ENCODE results near the gene CWC15. TPM values are rescaled to one million over a fixed set of nuclear protein-coding genes. Genes with fewer than 3 reads are reported as not detected.
A peak's percentile ranks its signal among the peaks of the same experiment; 100 is the strongest.

CWC15 gene
- polyA plus RNA-seq, 1 donor from 2014 or later: 151 TPM

- H3F3A ChIP-seq (ENCODE audit: insufficient read depth, low read length, poor library complexity, severe bottlenecking): peaks cover 3% of the 10 kb centered on the region
- H3K9me3 ChIP-seq (ENCODE audit: low read length): no peaks in the 10 kb centered on the region
- H4K20me1 ChIP-seq (ENCODE audit: insufficient read depth): no peaks in the 10 kb centered on the region
- no peaks in the 10 kb centered on the region for H3K27me3 ChIP-seq (ENCODE audit: insufficient read depth, low read depth, low read length)
- no peaks in the 10 kb centered on the region for H3K36me3 ChIP-seq (ENCODE audit: insufficient read depth, low read length)
- peak overlapping the region; percentile 80 for H3K4me3 ChIP-seq (ENCODE audit: low read length)
- peak overlapping the region; percentile 79 for H3K27ac ChIP-seq (ENCODE audit: low read length)
- H3K79me2 ChIP-seq (replicated peaks; ENCODE audit: insufficient read depth, low read length): peaks cover 15% of the 10 kb centered on the region
- H2AFZ ChIP-seq (ENCODE audit: low read depth, low read length): peak overlapping the region; percentile 74
- no peaks in the 10 kb centered on the region for H3K9me2 ChIP-seq (ENCODE audit: insufficient read depth, low read length)
- peak overlapping the region; percentile 92 for H3K9ac ChIP-seq (ENCODE audit: low read length)
- peak overlapping the region; percentile 90 for H3K4me2 ChIP-seq (ENCODE audit: low read length)
- no peak for TF ChIP-seq RAD21 (conservative IDR thresholded peaks at IDR 0.05)
- no peak for TF ChIP-seq TAF1 (IDR thresholded peaks at IDR 0.05; ENCODE audit: low read depth)
- no peak for TF ChIP-seq EP300 (conservative IDR thresholded peaks at IDR 0.05; ENCODE audit: poor library complexity, severe bottlenecking)
- no peak for TF ChIP-seq MXI1 (conservative IDR thresholded peaks at IDR 0.05; ENCODE audit: poor library complexity, severe bottlenecking)
- no peak for TF ChIP-seq REST (IDR thresholded peaks at IDR 0.05; ENCODE audit: borderline replicate concordance)
- TF ChIP-seq SMC3 (conservative IDR thresholded peaks at IDR 0.05; ENCODE audit: poor library complexity): no peak
- TF ChIP-seq CTCF (IDR thresholded peaks at IDR 0.05; ENCODE audit: poor library complexity, severe bottlenecking): no peak
- TF ChIP-seq POLR2AphosphoS5 (IDR thresholded peaks at IDR 0.05): no peak
- TF ChIP-seq EZH2 (IDR thresholded peaks at IDR 0.05; ENCODE audit: borderline replicate concordance, insufficient read depth, low read length, poor library complexity, severe bottlenecking): no peak
These were observed 657 bp downstream of the CWC15 start for GRCh38 chr11:94972700-94973098.

GRCh38 chr11:94968334-94968958 lies 4.9 kb downstream of the CWC15 start:
- no peaks in the 10 kb centered on the region for H3K27me3 ChIP-seq (ENCODE audit: insufficient read depth, low read depth, low read length)
- no peaks in the 10 kb centered on the region for H3K9me3 ChIP-seq (ENCODE audit: low read length)
- H2AFZ ChIP-seq (ENCODE audit: low read depth, low read length): no peak overlapping the region
- no peaks in the 10 kb centered on the region for H3F3A ChIP-seq (ENCODE audit: insufficient read depth, low read length, poor library complexity, severe bottlenecking)
- peaks cover 15% of the 10 kb centered on the region for H3K79me2 ChIP-seq (replicated peaks; ENCODE audit: insufficient read depth, low read length)
- peaks cover 6% of the 10 kb centered on the region for H3K36me3 ChIP-seq (ENCODE audit: insufficient read depth, low read length)
- TF ChIP-seq REST (IDR thresholded peaks at IDR 0.05; ENCODE audit: borderline replicate concordance): no peak
- TF ChIP-seq SMC3 (conservative IDR thresholded peaks at IDR 0.05; ENCODE audit: poor library complexity): peak; percentile 60
- TF ChIP-seq MXI1 (conservative IDR thresholded peaks at IDR 0.05; ENCODE audit: poor library complexity, severe bottlenecking): no peak
- TF ChIP-seq TAF1 (IDR thresholded peaks at IDR 0.05; ENCODE audit: low read depth): no peak
- TF ChIP-seq RAD21 (conservative IDR thresholded peaks at IDR 0.05): peak; percentile 50
- TF ChIP-seq EP300 (conservative IDR thresholded peaks at IDR 0.05; ENCODE audit: poor library complexity, severe bottlenecking): no peak
- peak; percentile 53 for TF ChIP-seq CTCF (IDR thresholded peaks at IDR 0.05; ENCODE audit: poor library complexity, severe bottlenecking)
- H4K20me1 ChIP-seq (ENCODE audit: insufficient read depth): no peaks in the 10 kb centered on the region
- H3K4me2 ChIP-seq (ENCODE audit: low read length): no peak overlapping the region
- H3K9ac ChIP-seq (ENCODE audit: low read length): no peak overlapping the region
- H3K27ac ChIP-seq (ENCODE audit: low read length): no peak overlapping the region
- no peaks in the 10 kb centered on the region for H3K9me2 ChIP-seq (ENCODE audit: insufficient read depth, low read length)
- no peak overlapping the region for H3K4me3 ChIP-seq (ENCODE audit: low read length)

Measured in neural cell (in vitro differentiated cells).